GM21825 (cell line): ENCODE results near the gene SHB.

Source experiments
- ATAC-seq: cut with Tn5 transposase; IDR thresholded peaks from one replicate; pipeline ENCODE4 v1.9.1; 2021; ENCODE audit warnings: mild to moderate bottlenecking, moderate library complexity; ENCODE audit not compliant: unreplicated experiment

Gene SHB

DNA sequence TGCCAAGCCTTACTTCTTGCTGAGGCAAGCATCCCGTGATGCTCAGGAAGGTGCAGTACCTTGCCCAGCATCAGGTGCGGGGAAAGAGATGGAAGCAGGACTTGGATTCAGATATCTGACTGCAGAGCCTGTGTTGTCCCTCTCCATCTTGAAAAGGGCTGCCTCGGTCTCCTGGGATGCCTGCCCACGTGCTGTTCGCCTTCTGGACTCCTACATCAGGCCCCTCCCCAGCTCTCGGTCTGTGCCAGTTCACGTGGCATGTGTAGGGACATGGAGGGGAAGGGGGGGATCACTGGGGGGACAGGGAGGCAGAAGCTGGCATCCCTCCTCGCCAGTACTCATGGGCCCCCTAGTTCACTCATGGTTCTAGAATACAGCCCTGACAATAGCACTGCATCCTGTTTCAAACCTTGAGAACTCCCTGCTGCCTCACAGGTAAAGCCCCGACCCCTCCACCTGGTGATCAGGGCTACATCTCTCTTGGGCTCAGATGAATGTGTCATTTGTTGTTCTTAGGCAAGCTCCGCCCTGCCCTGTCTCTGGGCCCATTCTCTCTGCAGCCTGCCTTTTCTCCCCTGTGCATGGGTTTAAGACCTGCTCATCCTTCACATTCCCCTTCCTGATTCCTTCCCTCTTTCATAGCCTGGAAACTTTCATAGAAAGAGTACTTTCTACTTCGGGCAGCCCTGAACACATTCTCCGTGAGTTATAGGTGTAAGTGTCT is 126.2 kb downstream of the SHB start:
- ATAC-seq: no peak

DNA sequence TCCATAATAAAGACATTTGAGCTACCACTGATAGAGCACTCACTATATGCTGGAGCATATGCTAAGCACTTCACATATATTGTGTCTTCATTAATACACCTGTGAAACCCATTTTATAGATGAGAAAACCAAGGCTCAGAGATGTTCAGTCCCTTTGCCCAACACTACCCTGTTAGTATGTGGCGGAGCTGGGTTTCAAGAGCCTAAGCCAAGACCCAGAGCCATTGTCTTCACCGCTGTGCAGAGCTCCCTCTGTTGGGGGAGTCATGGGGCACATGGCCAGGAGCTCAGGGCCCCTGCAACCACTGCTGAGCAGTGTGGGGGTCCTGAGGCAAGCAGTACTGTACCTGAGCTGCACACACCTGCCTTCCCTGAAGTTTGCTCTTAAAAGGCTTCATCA is 127.8 kb downstream of the SHB start:
- no peak for ATAC-seq

DNA sequence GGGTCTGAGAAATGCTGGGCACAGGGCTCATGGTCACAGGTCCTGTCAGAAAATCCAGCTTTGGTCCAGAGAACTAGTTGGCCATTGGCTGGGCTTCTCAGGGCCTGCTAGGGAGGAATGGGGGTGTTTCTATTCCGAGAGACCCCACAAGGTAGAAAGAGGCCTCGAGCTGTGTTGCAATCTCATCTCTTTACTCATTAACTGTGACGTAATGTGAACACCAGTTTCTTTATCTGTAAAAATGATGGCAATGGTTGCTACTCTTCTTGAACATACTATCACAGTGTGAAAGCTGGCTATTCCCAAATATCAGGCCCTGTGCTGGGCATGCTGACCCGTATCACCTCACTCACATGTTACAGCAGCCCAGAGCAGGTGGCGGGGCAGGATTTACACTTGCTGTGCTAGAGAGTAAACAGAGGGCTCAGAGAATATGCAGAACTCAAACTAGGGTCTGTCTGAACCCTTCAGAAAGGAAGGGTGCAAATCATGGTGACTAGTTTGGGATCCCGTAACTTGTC is 129.4 kb downstream of the SHB start:
- no peak for ATAC-seq

DNA sequence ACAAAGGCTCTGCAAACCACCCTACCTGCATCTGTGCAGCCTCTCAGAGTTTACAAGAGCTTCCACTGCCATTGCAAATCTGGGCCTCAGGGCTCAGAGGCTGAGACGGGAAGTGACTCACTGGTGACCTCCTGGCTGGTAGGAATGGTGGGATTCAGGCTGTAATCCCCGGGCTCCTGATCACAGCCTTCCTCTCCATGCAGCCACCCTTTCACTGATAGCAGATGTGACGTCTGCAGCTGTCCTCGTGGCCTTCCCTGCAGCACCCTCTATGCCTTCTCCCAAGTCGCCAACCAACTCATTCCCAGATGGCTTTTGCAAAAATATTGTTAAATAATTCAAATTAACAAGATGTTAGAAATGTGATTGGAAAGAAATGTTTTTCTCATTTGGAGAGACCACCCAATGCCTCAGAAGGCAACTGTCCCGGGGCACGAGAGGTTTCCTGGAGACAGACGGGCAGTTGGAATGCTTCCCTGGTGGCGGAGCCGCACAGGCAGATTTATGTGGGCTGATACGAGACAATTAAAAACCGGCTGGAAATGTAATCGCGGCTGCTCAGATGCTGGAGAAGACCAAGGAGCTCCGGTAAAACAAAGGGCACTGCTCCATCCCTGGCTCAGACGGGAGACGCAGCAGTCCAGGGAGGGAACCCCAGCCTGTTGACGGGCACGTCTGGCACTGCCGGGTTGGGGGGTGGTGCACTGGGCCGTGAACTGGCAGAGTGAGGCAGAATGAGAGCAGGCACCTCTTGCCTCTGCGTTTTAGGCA is 130.7 kb downstream of the SHB start:
- ATAC-seq: no peak

DNA sequence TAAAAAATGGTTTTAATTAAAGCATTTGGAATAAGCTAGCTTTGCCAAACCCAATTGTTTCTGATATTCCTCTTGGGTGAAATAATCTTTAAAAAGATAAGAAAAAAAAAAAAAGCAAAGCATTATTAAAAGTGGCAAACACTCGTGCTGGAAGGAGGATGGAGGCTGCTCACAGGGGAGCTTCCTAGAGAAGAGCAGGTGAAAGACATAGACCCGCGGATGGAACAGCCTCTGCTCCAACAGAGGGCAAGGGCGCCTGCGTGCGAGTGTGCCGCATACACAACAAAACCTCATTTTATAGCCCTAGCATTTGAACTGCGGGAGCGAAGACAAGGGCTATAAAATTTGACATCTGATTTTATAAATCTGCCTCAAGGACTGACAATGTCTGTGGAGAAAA is 131.7 kb downstream of the SHB start:
- ATAC-seq: no peak

DNA sequence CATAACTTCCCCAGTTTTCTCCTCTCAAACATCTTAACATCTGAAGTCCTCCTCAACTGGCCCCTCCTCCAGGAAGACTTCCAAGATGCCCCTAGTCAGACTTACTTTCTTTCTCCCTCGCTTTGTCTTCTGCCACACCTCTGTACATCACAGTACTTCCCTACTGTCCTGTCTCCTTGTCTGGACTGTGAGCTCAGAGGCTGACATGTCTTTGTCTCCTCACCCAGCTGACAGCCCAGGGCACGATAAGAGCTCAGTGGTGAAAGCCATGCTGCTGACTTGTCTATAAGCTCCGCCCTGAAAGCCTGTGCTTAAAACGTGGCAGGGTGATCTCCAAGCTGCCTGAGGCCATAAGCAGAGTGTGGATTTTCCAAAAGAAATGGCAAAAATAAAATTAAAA is 132.1 kb downstream of the SHB start:
- no peak for ATAC-seq

DNA sequence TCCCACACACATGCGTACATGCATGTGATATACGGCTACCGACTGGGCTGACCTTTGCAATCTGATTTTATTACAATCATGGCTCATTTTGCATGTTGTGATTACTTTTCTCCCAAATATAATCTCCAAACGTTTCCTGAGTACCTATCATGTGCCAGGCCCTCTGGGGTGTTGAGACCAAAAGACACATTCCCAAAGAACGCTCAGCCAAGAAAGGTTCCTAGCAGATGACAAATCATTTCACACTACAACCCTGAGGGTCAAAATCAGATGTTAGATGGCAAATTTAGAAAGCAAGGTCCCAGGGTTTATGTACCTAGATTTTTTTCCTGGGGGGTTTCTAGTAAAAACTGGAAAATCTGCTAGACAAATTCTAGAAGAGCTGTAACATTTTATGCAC is 132.7 kb downstream of the SHB start:
- no peak for ATAC-seq

DNA sequence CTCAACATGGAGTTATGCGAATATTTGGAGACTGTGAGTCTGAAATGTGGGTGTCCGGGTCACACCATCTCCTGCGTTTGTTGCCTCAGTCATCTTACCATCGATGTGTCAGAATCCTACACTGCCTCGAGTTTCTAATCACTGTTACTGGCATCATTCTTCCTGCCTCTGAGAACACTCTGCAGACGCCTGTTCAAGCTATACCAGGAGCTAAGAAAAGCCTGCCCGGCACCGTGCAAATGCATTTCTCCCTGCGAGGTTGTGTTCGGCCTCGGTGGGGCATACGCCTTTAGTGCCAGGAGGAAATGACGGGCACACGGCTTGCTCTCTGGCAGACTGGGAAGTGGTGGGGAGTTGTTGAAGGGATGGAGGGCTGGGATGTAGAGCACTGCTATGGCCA is 133.9 kb downstream of the SHB start:
- ATAC-seq: no peak

DNA sequence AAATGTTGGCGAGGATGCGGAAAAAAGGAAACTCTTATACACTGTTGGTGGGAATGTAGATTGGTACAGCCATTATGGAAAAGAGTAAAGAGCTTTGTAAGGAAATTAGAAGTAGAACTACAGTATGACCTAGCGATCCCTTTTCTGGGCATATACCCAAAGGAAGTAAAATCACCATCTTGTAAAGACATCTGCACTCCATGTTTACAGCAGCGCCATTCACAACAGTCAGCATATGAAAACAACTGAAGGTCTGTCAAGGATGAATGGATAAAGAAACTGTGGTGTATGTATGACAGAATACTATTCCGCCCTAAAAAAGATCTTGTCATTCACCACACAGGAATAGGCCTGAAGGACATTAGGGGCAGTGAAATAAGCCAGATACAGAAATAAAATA is 137.4 kb downstream of the SHB start:
- ATAC-seq: no peak

DNA sequence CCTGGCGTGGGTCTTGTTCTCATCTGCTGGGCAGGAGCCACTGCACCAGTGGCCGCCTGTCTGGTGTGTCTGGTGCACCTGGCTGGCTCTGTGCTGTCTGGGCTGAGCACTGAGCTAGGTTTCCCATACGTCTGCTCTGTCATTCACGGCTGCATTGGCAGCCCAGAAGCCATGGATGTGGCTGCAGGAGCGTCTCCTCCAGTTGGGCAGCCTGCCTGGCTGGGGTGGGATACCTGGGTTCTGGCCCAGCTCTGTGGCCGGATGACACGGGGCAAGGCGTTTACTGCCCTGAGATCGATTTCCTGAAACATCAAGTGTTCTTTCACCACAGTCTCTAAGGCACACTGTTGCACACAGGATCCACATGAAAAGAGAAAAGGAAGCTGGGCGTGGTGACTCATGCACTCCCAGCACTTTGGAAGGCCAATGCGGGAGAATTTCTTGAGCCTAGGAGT is 139.6 kb downstream of the SHB start:
- ATAC-seq: no peak

DNA sequence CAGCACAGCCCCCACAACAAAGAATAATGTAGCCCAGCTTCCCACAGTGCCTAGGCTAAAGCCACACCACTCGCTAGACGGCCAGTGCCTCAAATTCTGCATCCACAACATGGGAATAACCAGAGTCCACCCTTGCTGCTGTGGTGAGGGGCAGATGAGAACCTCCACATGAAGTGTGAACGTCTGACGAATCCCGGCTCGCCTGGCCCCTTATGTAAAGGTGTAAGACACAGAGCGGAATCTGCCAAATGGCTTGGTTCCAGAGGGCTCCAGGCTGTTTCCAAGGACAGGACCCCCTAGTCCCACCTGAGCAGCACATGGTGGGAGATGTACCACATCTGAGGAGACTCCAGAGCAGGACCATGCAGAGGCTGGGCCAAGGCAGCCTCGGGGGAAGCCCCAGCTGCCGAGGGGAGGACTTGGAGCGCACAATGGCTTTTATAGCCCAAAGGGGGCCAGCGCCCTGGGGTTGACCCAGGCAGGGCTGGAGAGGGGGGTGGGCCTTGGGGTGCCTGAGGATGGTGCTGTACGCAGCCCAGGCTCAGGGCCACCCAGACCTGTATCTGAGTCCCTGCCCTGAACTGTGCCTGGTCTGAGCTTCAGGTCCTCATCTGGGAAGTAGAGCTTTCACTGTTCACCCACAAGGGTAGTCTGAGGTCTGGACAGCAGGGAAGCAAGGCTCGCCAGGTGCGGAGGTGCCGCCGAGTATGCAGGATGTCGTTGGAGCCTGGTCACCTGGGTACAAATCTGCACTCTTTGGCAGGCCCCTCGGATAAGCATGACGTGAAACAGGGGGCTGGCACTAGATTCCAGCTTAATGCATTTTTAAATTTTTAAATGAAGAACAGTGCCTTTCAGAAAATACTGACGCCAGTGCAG is 140.2 kb downstream of the SHB start:
- no peak for ATAC-seq

DNA sequence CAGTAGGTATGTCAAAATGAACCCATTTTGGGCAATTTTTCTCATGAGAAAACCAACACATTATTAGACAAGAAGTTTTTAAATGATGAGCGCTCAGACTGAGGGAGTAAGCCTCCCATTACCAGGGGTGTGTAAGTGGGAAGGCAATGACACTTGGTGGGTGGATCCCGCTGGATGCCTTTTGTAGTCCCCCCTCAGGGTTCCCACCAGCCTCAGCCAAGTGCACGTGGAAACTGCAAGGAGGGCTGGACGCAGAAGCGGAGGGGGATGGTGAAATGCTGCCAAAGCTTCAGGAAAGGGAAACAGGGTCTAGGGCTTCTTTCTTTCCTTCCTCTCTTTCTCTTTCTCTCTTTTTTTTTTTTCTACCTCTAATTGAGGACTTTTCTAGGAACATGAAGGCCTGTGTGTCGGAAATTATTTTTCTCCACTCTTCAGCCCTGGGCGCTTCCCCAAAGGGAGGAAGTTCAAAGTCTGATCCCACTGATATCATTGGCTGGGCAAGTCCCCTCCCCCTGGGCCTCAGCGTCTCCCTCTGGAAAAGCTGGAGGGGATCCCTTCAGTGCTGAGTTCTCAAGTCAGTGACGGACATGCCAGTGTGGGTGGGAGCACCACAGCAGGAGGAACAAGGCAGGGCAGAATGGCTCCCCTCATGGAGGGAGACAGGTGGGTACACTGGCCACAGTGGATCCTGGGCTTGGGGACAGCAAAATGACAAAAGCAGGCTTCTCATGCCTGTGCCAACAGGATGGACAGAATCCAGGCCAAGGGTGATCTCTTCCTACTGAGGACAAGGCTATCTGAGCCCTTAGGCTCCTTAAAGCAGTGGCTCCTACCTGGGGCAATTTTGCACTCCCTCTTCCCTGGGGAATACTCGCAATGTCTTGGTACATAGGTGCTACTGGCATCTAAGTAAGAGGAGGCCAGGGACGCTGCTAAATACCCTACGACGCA is 141.2 kb downstream of the SHB start:
- no peak for ATAC-seq

DNA sequence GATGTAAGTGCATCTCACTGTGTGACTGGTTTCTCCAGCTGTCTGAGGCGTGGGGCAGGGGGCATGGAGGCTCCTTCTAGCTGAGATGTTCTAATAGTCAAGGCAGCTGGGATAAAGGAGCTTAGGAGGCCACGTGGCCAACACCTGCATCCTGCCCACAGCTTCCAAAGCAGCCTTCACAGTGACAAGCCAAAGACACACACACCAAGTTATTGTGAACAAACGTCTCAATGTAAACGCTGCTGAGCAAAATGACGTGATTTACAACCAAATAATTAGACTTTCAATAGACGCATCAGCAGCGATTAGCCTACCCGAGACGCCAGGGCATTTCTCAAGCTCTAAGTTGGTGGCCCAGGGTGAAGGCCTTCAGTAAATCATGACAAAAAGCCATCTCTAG is 141.9 kb downstream of the SHB start:
- no peak for ATAC-seq

DNA sequence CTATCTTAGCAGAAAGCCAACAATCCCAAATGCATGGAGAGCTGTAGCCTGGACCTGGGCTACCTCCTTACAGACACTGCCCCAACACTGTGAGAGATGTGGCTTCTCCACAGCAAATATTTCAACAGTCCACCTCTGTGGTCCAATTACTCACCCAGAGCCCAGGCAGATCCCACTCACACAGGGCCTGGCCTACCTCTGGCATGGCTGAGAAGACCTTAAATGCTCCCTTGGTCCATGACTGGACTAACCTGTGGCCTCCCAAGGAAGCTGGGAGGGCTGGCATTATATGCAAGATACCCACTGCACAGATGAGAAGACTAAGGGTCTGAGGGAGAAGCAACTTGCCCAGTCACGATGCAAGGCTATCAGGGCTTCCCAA is 142.3 kb downstream of the SHB start:
- ATAC-seq: no peak

DNA sequence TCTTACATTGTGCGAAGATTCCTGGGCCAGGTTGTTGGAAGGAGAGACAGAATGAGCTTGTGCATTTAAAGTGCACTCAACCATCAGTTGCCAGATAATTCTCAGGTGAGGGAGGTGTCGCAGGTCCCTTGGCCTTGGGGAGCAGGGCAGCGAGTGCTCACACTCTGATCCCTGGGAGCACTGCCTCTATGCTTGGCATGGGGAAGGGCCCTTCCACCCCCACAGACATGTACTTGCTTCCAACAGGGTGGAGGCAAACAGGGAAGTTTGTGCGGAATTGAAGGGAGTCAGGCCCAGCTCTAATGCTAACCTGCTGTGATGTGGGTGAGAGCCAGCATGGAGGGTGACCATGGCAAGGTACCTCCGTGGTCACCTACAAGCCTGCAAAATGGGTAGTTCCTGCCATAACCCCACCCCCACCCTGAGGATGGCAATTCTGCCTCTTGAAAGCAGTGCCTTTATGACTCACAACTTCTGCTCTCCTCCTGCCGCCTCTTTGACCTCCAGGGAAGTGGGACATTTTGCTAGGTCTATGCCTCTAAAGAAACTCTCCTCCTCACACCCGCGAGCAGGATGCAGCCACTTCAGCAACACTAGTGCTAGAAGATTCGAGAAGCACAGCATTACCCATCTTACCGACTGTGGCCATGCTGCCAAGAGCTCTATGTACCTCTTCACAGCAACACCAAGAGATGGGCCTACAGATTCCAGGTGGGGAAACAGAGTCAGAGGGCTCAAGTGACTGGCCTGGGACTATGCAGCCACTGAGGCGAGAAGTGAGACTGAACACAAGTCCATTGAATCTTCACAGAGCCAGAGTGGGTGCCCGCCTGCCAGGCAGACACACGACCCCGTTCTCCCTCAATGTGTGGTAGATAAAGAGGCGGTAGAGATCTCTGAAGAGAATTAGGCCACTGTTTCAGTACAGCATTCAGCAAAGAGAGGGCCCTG is 143.0 kb downstream of the SHB start:
- no peak for ATAC-seq

DNA sequence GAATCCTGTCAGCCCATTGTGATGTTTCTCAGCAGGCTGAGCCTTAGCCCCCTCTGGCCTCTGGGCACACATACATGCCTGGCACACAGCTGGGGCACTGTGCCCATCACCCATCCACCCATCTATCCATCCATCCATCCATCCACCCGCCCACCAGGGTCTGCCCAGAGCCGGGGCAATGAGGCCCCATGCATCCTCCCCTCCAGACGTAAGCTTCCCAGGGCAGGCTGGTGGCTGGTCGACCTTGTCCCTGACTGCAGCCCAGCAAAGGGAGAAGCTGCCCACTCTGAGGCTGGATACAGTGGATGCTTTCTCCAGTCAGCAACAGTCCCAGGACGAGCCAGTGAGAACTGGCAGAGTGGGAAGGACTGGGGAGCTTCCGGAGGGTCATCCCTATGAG is 144.0 kb downstream of the SHB start:
- no peak for ATAC-seq

DNA sequence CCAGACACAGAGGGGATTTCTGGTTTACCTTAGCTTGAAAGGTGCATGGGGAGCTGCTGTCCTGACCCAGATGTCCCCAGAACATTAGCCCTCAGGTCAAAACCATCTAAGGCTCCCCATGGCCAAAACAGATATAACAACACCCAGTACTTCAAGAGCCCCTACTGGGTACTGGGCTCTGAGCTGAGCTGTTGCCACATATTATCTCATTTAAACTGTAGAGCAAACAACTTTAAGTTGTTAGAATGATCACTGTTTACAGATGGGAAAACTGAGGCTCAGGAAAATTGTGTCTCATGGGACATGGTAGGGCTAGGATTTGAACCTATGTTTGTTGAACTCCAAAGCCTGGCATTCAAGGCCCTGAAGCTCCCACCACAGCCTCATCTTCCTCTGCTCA is 144.5 kb downstream of the SHB start:
- ATAC-seq: no peak

DNA sequence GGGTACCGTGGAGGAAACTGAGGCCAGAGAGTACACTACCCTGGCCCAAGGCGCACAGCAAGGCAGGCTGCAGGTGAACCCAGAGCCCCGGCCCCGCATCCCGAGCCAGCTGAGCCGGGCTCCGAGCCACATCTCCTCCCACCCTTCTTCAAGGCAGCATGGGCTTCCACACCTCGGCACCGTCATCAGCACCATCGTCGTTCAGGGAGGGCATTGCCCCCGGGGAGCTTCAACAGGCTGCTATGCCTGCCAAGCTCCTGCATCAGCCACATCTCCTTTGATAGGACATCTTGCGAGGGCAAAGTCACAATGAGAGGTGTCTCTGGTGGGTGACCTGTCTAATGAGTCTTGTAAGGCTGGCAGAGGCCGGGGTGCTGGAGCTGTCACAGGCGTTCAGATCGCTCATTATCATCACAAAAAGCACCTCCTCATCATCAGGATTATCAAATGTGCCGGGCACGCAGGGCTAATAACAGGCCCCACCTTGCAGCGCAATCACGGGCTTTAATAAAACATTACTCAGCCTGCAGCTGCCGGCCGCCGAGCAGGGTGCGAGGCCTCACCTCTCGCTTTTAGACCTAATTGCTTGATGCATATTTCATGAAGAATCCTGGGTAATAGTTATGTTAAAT is 145.1 kb downstream of the SHB start:
- no peak for ATAC-seq
